GM06990 (cell line): ENCODE measurements around the gene SLX9.

Experiments
- DNase-seq: peaks from one replicate; pipeline ENCODE4 v3.0.0-alpha.2; 2011; ENCODE audit not compliant: insufficient read length; ENCODE audit errors: extremely low read depth
- H3K27me3 ChIP-seq: replicated peaks from 2 replicates; pipeline ENCODE4 v1.6.0; 2011; ENCODE audit warnings: low read length; ENCODE audit not compliant: control insufficient read depth, insufficient read depth
- H3K36me3 ChIP-seq: 2 replicates; pipeline ENCODE4 v1.5.1; 2011; ENCODE audit warnings: low read length; ENCODE audit not compliant: control insufficient read depth, insufficient read depth
- H3K4me3 ChIP-seq: replicated peaks from 2 replicates; pipeline ENCODE4 v1.5.1; 2011; ENCODE audit warnings: low read depth, mild to moderate bottlenecking, control low read depth, low read length
- CTCF ChIP-seq: IDR thresholded peaks from 2 replicates; pipeline ENCODE4 v1.5.1; 2011; ENCODE audit warnings: low read length, control low read depth, mild to moderate bottlenecking, inconsistent platforms; ENCODE audit not compliant: insufficient read depth, poor library complexity, severe bottlenecking

Gene SLX9

GRCh38 chr21:44900559-44901251 lies 39.1 kb upstream of the SLX9 start:
- no peak for DNase-seq
- no peak for TF ChIP-seq CTCF
- peaks cover 60% of the 10 kb centered on the region for H3K36me3 ChIP-seq
- H3K4me3 ChIP-seq: no peak overlapping the region
- no peaks in the 10 kb centered on the region for H3K27me3 ChIP-seq

GRCh38 chr21:44901391-44902074 lies 38.3 kb upstream of the SLX9 start:
- TF ChIP-seq CTCF: no peak
- H3K4me3 ChIP-seq: no peak overlapping the region
- no peaks in the 10 kb centered on the region for H3K27me3 ChIP-seq
- H3K36me3 ChIP-seq: peaks cover 63% of the 10 kb centered on the region
- no peak for DNase-seq

- H3K4me3 ChIP-seq: no peak overlapping the region
- peaks cover 60% of the 10 kb centered on the region for H3K36me3 ChIP-seq
- H3K27me3 ChIP-seq: no peaks in the 10 kb centered on the region
- no peak for DNase-seq
- no peak for TF ChIP-seq CTCF
Observed at GRCh38 chr21:44902268-44903049, 37.4 kb upstream of the SLX9 start.

GRCh38 chr21:44903050-44903685 lies 36.7 kb upstream of the SLX9 start:
- peaks cover 55% of the 10 kb centered on the region for H3K36me3 ChIP-seq
- H3K4me3 ChIP-seq: no peak overlapping the region
- no peak for DNase-seq
- no peaks in the 10 kb centered on the region for H3K27me3 ChIP-seq
- no peak for TF ChIP-seq CTCF

- DNase-seq: no peak
- no peaks in the 10 kb centered on the region for H3K27me3 ChIP-seq
- H3K4me3 ChIP-seq: no peak overlapping the region
- H3K36me3 ChIP-seq: peaks cover 52% of the 10 kb centered on the region
- TF ChIP-seq CTCF: no peak
Observed at GRCh38 chr21:44903689-44904088, 36.1 kb upstream of the SLX9 start.
